ENCODE measurements around the gene MAGOHB.
"Not testable (repeated sequence)": the region's sequence is repeated elsewhere in the genome, so short reads cannot be mapped to it uniquely, and the experiment has no call there.

MAGOHB gene

GRCh38 chr12:10574307-10574706 is 39.1 kb downstream of the MAGOHB start:
- no peak overlapping the region for H3K4me3 ChIP-seq (replicated peaks in 1 of 2; ENCODE audit: low read depth in 2 of 2, low read length in 2 of 2)
- DNase-seq (ENCODE audit: low read depth in 2 of 2) = no peak
- TF ChIP-seq CTCF (IDR thresholded peaks at IDR 0.05; ENCODE audit: low read depth, low read length) = no peak

GRCh38 chr12:10572021-10572490 is 41.4 kb downstream of the MAGOHB start:
- H3K4me3 ChIP-seq (replicated peaks in 1 of 2; ENCODE audit: low read depth in 2 of 2, low read length in 2 of 2) = not testable (repeated sequence)
- DNase-seq (ENCODE audit: low read depth in 2 of 2) = peak; percentile 73 to 87

DNA sequence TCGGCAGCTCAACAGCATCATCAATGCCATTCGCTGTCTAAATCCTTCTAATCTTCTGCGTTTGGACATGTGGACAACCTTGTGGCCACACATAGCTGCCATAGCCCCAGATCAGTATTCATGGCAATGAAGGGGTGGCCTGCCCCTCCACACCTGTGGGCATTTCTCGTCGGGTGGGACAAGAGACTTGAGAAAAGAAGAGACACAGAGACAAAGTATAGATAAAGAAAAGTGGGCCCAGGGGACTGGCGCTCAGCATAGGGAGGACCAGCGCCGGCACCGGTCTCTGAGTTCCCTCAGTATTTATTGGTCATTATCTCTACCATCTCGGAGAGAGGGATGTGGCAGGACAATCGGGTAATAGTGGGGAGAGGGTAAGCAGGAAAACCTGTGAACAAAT is 42.3 kb downstream of the MAGOHB start:
- TF ChIP-seq CTCF (IDR thresholded peaks at IDR 0.05; ENCODE audit: low read depth, low read length) = no peak
- H3K4me3 ChIP-seq (replicated peaks in 1 of 2; ENCODE audit: low read depth in 2 of 2, low read length in 2 of 2) = no peak overlapping the region
- DNase-seq (ENCODE audit: low read depth in 2 of 2) = no peak

DNA sequence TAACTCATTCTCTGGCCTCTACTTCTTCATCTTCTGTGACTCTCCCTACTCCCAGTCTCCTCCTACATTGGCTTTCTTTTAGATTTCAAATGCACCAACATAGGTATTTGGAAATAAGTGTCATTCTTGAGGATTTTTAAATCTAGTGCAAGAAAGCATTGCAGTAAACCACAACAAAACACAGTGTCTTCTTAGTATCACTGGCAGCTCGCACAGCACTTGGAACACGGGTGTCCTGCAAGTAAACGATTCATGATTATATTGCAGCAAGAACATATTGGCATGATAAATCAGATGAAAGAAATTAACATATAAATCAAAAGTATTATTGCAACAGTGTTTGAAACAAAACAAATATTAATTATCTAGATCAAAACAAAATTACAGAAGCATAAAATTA is 45.6 kb downstream of the MAGOHB start:
- DNase-seq (ENCODE audit: low read depth in 2 of 2) = no peak
- no peak for TF ChIP-seq CTCF (IDR thresholded peaks at IDR 0.05; ENCODE audit: low read depth, low read length)
- no peak overlapping the region for H3K4me3 ChIP-seq (replicated peaks in 1 of 2; ENCODE audit: low read depth in 2 of 2, low read length in 2 of 2)

DNA sequence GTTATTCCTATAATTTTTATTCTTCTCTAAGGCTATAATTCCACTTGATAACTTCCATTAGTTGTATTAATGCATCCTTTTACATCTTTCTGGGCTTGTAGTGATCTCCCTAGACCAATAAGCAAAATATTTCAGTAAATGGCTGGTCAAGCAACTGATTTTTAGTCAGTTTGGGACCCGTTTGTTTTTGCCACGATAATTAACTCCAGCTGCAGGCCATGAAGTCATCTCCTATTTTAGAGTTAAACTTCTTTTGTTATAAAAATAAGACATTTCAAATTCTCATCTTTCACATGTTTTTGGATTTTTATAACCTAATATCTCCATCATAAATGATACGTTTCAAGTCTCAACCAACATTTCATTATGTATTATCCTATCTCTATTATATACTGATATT is 49.4 kb downstream of the MAGOHB start:
- H3K4me3 ChIP-seq (replicated peaks in 1 of 2; ENCODE audit: low read depth in 2 of 2, low read length in 2 of 2) = no peak overlapping the region
- TF ChIP-seq CTCF (IDR thresholded peaks at IDR 0.05; ENCODE audit: low read depth, low read length) = no peak
- no peak for DNase-seq (ENCODE audit: low read depth in 2 of 2)

- H3K4me3 ChIP-seq (replicated peaks in 1 of 2; ENCODE audit: low read depth in 2 of 2, low read length in 2 of 2) = no peak overlapping the region
- DNase-seq (ENCODE audit: low read depth in 2 of 2) = no peak
- TF ChIP-seq CTCF (IDR thresholded peaks at IDR 0.05; ENCODE audit: low read depth, low read length) = no peak
These were observed 50.4 kb downstream of the MAGOHB start for GRCh38 chr12:10563002-10563401.

- peak; percentile 56 for TF ChIP-seq CTCF (IDR thresholded peaks at IDR 0.05; ENCODE audit: low read depth, low read length)
- DNase-seq (ENCODE audit: low read depth in 2 of 2) = peak; percentile 68 to 73
- no peak overlapping the region for H3K4me3 ChIP-seq (replicated peaks in 1 of 2; ENCODE audit: low read depth in 2 of 2, low read length in 2 of 2)
These were observed 51.0 kb downstream of the MAGOHB start for GRCh38 chr12:10562306-10562933.

Data from cardiac fibroblast (primary cell).